WERI-Rb-1 (cell line): Measurements from ENCODE around the gene RHCE.
"Not testable (repeated sequence)": the region's sequence is repeated elsewhere in the genome, so short reads cannot be mapped to it uniquely, and the experiment has no call there.

Experiments used
- DNase-seq: peaks from one replicate; pipeline ENCODE4 v3.0.0-alpha.2; 2020
- H3K27ac ChIP-seq: fragments of 250-450 bp; sonication (Bioruptor Pico); 2 replicates; pipeline ENCODE4 v1.5.1; 2020; ENCODE audit warnings: mild to moderate bottlenecking, moderate library complexity
- H3K27me3 ChIP-seq: fragments of 250-450 bp; sonication (Bioruptor Pico); 2 replicates; pipeline ENCODE4 v1.5.1; 2021; ENCODE audit warnings: mild to moderate bottlenecking, low read depth, moderate library complexity; ENCODE audit not compliant: insufficient read depth, severe bottlenecking
- H3K36me3 ChIP-seq: fragments of 250-450 bp; sonication (Bioruptor Pico); 2 replicates; pipeline ENCODE4 v1.5.1; 2020; ENCODE audit warnings: mild to moderate bottlenecking, moderate library complexity
- H3K4me3 ChIP-seq: 2 replicates; pipeline ENCODE4 v1.5.1; 2011; ENCODE audit warnings: low read depth, mild to moderate bottlenecking, control low read depth, low read length
- H3K9me3 ChIP-seq: fragments of 250-450 bp; sonication (Bioruptor Pico); 2 replicates; pipeline ENCODE4 v1.5.1; 2021; ENCODE audit warnings: mild to moderate bottlenecking, moderate library complexity; ENCODE audit not compliant: severe bottlenecking

RHCE gene

GRCh38 chr1:25320314-25320938 lies 100.2 kb downstream of the RHCE start:
- H3K9me3 ChIP-seq, DNase-seq, H3K36me3 ChIP-seq, H3K27ac ChIP-seq, H3K4me3 ChIP-seq, H3K27me3 ChIP-seq: not testable (repeated sequence)

DNA sequence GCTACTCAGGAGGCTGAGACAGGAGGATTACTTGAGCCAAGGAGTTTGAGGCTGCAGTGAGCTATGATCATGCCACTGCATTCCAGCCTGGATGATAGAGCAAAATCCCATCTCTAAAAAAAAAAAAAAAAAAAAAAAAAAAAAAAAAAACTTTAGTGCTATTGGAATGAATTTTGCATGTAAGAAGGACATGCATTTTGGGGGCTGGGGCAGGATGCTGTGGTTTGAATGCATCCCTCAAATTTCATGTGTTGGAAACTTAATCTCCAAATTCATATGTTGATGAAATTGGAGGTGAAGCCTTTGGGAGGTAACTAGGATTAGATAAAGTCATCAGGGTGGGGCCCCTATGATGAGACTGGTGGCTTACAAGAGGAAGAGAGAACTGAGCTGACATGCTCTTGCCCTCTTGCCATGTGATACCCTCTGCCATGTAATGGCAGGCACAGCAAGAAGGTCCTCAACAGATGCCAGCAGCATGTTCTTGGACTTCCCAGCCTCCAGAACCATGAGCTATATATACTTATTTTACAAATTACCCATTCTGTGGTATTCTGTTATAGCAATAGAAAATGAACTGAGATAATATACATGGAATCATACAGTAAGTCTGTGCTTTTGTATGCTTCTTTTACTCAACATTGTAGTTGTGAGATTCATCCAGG lies 107.7 kb downstream of the RHCE start:
- H3K4me3 ChIP-seq, H3K27ac ChIP-seq, H3K9me3 ChIP-seq, H3K36me3 ChIP-seq, H3K27me3 ChIP-seq, DNase-seq: not testable (repeated sequence)
